Lower leg skin (tissue), 4 donors: Measurements from ENCODE around the gene PPM1N. TPM values are rescaled to one million over a fixed set of nuclear protein-coding genes. Genes with fewer than 3 reads are reported as not detected.

ENCODE experiments used
- DNase-seq, 2 donors: peaks; one replicate each; pipeline ENCODE4 v3.0.0-alpha.2; 2019; ENCODE audit warnings: low spot score in 2 of 2
- H3K4me3 ChIP-seq: fragments of 200-600 bp; sonication (generic); 2 replicates; pipeline ENCODE4 v1.5.1; 2017; ENCODE audit warnings: mild to moderate bottlenecking, low read depth; ENCODE audit not compliant: poor library complexity, severe bottlenecking
- POLR2A ChIP-seq, 2 donors: fragments of 450-650 bp; IDR thresholded peaks; one replicate each; pipeline ENCODE4 v1.6.1; 2016 to 2017; ENCODE audit warnings: antibody characterized with exemption in 2 of 2, mild to moderate bottlenecking in 1 of 2, moderate library complexity in 1 of 2
- WGBS, 2 donors: methylation state at CpG; one replicate each; pipeline ENCODE4 v1.1.5; 2018; 5-methylcytosine and 5-hydroxymethylcytosine counted together
- intact Hi-C: fragments of 100-400 bp; cut with DNase I; formaldehyde crosslinking; loops from one replicate; pipeline ENCODE4 v1.15.0; 2023; ENCODE audit warnings: low total_unique reads
- total RNA-seq, 4 donors: library from RNA; depleted of rRNA; stranded (reverse); fragments of >200 nt; gene quantifications; one replicate each; pipeline ENCODE4 v1.1.0, GENCODE V29; 2016
- TF ChIP-seq, protein P1 (sequence below), 3 donors: fragments of 450-650 bp; IDR thresholded peaks; one replicate each; pipeline ENCODE4 v1.5.1; 2016; ENCODE audit warnings: antibody characterized with exemption in 3 of 3, mild to moderate bottlenecking in 3 of 3, moderate library complexity in 2 of 3

PPM1N gene
- total RNA-seq, 4 donors from 2014 or later, result 2.9 to 4.7 (median 3.6) TPM

- 1% methylated on average over 39 of the region's 39 CpGs for WGBS, 2 donors
- intact Hi-C loops, result no loop called here
- H3K4me3 ChIP-seq, result peak overlapping the region; percentile 23
- DNase-seq, result peak; percentile 82 to 97
- TF ChIP-seq, protein P1, sequence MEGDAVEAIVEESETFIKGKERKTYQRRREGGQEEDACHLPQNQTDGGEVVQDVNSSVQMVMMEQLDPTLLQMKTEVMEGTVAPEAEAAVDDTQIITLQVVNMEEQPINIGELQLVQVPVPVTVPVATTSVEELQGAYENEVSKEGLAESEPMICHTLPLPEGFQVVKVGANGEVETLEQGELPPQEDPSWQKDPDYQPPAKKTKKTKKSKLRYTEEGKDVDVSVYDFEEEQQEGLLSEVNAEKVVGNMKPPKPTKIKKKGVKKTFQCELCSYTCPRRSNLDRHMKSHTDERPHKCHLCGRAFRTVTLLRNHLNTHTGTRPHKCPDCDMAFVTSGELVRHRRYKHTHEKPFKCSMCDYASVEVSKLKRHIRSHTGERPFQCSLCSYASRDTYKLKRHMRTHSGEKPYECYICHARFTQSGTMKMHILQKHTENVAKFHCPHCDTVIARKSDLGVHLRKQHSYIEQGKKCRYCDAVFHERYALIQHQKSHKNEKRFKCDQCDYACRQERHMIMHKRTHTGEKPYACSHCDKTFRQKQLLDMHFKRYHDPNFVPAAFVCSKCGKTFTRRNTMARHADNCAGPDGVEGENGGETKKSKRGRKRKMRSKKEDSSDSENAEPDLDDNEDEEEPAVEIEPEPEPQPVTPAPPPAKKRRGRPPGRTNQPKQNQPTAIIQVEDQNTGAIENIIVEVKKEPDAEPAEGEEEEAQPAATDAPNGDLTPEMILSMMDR (IDR thresholded peaks at IDR 0.05), result peak in 1 of 3 donors; percentile 93
- TF ChIP-seq POLR2A (IDR thresholded peaks at IDR 0.05), result no peak
Observed at GRCh38 chr19:45478454-45479238, 19.6 kb upstream of the PPM1N start.

GRCh38 chr19:45483033-45483432, 15.2 kb upstream of the PPM1N start:
- WGBS, 2 donors, result 89 to 92% methylated on average over 5 of the region's 5 CpGs
- no peak for DNase-seq
- intact Hi-C loops, result no loop called here
- TF ChIP-seq POLR2A (IDR thresholded peaks at IDR 0.05), result no peak
- TF ChIP-seq, protein P1 (IDR thresholded peaks at IDR 0.05), result no peak
- no peak overlapping the region for H3K4me3 ChIP-seq

GRCh38 chr19:45484273-45484945, 13.8 kb upstream of the PPM1N start:
- intact Hi-C loops, result no loop called here
- no peak for TF ChIP-seq POLR2A (IDR thresholded peaks at IDR 0.05)
- TF ChIP-seq, protein P1 (IDR thresholded peaks at IDR 0.05), result no peak
- DNase-seq, result no peak
- WGBS, 2 donors, result 67 to 72% methylated on average over 13 of the region's 13 CpGs
- H3K4me3 ChIP-seq, result no peak overlapping the region

DNA sequence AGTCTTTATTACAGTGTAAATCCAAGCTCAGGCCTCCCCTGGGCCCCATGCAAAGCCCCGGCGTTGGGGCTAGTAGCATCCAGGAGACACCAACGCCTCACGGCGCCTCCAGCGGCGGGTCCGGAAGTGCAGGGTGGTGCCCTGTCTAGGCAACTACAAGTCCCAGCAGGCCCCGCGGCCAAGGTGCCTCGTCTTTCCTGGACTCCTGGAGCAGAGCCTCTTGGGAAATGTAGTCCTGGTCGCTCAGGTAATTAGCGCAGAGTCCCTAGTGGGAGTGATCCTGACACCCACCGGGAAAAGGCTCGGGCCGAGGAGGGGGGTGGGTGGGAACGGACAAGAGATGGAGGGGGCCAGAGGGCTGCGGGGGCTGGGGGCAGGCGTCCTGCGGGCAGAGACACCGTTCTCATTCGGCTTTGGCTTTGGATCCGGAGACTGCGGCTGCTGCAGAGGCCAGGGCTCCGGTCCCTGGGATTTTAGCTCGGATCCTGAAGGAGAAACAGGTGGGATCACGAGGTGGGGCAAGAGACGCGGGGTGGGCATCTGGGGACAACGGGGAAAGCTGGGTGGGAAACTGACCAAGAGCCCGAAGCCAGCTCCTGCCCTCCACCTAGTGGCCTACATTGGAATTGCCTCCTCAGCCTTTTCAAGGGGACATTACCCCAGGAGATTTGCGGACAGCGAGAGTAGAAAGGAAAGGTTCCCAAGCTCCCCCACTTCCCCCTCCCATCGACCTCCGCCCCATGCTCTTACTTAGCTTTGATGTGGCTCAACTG, 12.8 kb upstream of the PPM1N start:
- TF ChIP-seq, protein P1 (IDR thresholded peaks at IDR 0.05), result peak in 1 of 3 donors; percentile 71
- TF ChIP-seq POLR2A (IDR thresholded peaks at IDR 0.05), result no peak
- 0 to 1% methylated on average over 28 to 35 of the region's 35 CpGs for WGBS, 2 donors
- peak overlapping the region; percentile 52 for H3K4me3 ChIP-seq
- peak; percentile 99 to 100 for DNase-seq
- intact Hi-C loops, result no loop called here

GRCh38 chr19:45488708-45489107, 9.5 kb upstream of the PPM1N start:
- DNase-seq, result no peak
- intact Hi-C loops, result no loop called here
- WGBS, 2 donors, result 93% methylated on average over 15 of the region's 15 CpGs
- no peak overlapping the region for H3K4me3 ChIP-seq
- no peak for TF ChIP-seq POLR2A (IDR thresholded peaks at IDR 0.05)
- TF ChIP-seq, protein P1 (IDR thresholded peaks at IDR 0.05), result no peak
